Loucy (cell line): ENCODE data around the gene SSBP2.

Source experiments
- H2AFZ ChIP-seq: fragments of 200-600 bp; sonication (generic); 2 replicates; pipeline ENCODE4 v1.6.0; 2016; ENCODE audit warnings: antibody characterized with exemption, mild to moderate bottlenecking, low read length, moderate library complexity
- H3F3A ChIP-seq: fragments of 200-600 bp; 2 replicates; pipeline ENCODE4 v1.6.0; 2016; ENCODE audit warnings: antibody characterized with exemption, low read depth, mild to moderate bottlenecking
- H3K27me3 ChIP-seq: fragments of 200-600 bp; sonication (generic); 2 replicates; pipeline ENCODE4 v1.6.1; 2014; ENCODE audit warnings: low read length, mild to moderate bottlenecking; ENCODE audit not compliant: insufficient read depth, poor library complexity, severe bottlenecking
- H3K36me3 ChIP-seq: fragments of 200-600 bp; sonication (generic); 2 replicates; pipeline ENCODE4 v1.6.1; 2016; ENCODE audit warnings: low read length; ENCODE audit not compliant: insufficient read depth
- H3K4me1 ChIP-seq: fragments of 200-600 bp; sonication (generic); 2 replicates; pipeline ENCODE4 v1.5.1; 2014; ENCODE audit warnings: low read length, mild to moderate bottlenecking; ENCODE audit not compliant: insufficient read depth, poor library complexity, severe bottlenecking
- H3K4me2 ChIP-seq: fragments of 200-600 bp; sonication (generic); 2 replicates; pipeline ENCODE4 v1.6.0; 2014; ENCODE audit warnings: antibody characterized with exemption, low read length, low read depth, mild to moderate bottlenecking; ENCODE audit not compliant: poor library complexity, severe bottlenecking
- H3K4me3 ChIP-seq: fragments of 200-600 bp; sonication (generic); 2 replicates; pipeline ENCODE4 v1.5.1; 2014; ENCODE audit warnings: low read length, mild to moderate bottlenecking, mixed read lengths; ENCODE audit not compliant: poor library complexity, severe bottlenecking
- H3K79me2 ChIP-seq: fragments of 200-600 bp; sonication (generic); 2 replicates; pipeline ENCODE4 v1.6.1; 2014; ENCODE audit warnings: low read length; ENCODE audit not compliant: insufficient read depth
- H3K9ac ChIP-seq: fragments of 200-600 bp; sonication (generic); 2 replicates; pipeline ENCODE4 v1.6.0; 2014; ENCODE audit warnings: mild to moderate bottlenecking, low read depth, low read length, moderate library complexity; ENCODE audit not compliant: poor library complexity, severe bottlenecking
- H3K9me2 ChIP-seq: fragments of 200-600 bp; sonication (generic); replicated peaks from 2 replicates; pipeline ENCODE4 v1.6.1; 2016; ENCODE audit warnings: low read depth, low read length, mixed read lengths
- H3K9me3 ChIP-seq: fragments of 200-600 bp; sonication (generic); 2 replicates; pipeline ENCODE4 v1.6.1; 2014; ENCODE audit warnings: mild to moderate bottlenecking, antibody characterized with exemption, low read length, low read depth; ENCODE audit not compliant: insufficient read depth
- H4K20me1 ChIP-seq: fragments of 200-600 bp; sonication (generic); 2 replicates; pipeline ENCODE4 v1.6.0; 2014; ENCODE audit warnings: antibody characterized with exemption, low read length, mild to moderate bottlenecking; ENCODE audit not compliant: insufficient read depth, poor library complexity, severe bottlenecking
- CTCF ChIP-seq: fragments of 200-600 bp; sonication (generic); conservative IDR thresholded peaks from 2 replicates; pipeline ENCODE4 v1.5.1; 2014; ENCODE audit warnings: mild to moderate bottlenecking, antibody characterized with exemption, low read length
- EZH2phosphoT487 ChIP-seq: fragments of 200-600 bp; IDR thresholded peaks from 2 replicates; pipeline ENCODE4 v1.6.1; 2018; ENCODE audit warnings: antibody characterized with exemption, mild to moderate bottlenecking, moderate library complexity, borderline replicate concordance

The SSBP2 gene

GRCh38 chr5:81631621-81632020, 119.3 kb downstream of the SSBP2 start:
- Histone ChIP-seq H2AFZ (no peak overlapping the region), H3K9me3 (no peaks in the 10 kb centered on the region), H3K4me1 (peaks cover 76% of the 10 kb centered on the region), H3K4me3 (peak overlapping the region; percentile 47), H3K36me3 (peaks cover 31% of the 10 kb centered on the region), H3F3A (peaks cover 17% of the 10 kb centered on the region), H3K79me2 (peaks cover 69% of the 10 kb centered on the region), H3K4me2 (peak overlapping the region; percentile 75), H3K9ac (peak overlapping the region; percentile 84), H3K27me3 (no peaks in the 10 kb centered on the region), H4K20me1 (no peaks in the 10 kb centered on the region), H3K9me2 (no peaks in the 10 kb centered on the region)
- TF ChIP-seq EZH2phosphoT487: no peak
- no peak for TF ChIP-seq CTCF

GRCh38 chr5:81631124-81631523, 119.8 kb downstream of the SSBP2 start:
- TF ChIP-seq EZH2phosphoT487: no peak
- no peak for TF ChIP-seq CTCF
- H3K4me3 ChIP-seq: peak overlapping the region; percentile 47
- no peaks in the 10 kb centered on the region for H4K20me1 ChIP-seq
- peaks cover 69% of the 10 kb centered on the region for H3K79me2 ChIP-seq
- peaks cover 78% of the 10 kb centered on the region for H3K4me1 ChIP-seq
- H3K4me2 ChIP-seq: peak overlapping the region; percentile 75
- H3F3A ChIP-seq: peaks cover 17% of the 10 kb centered on the region
- H3K9me2 ChIP-seq: no peaks in the 10 kb centered on the region
- no peaks in the 10 kb centered on the region for H3K27me3 ChIP-seq
- no peak overlapping the region for H2AFZ ChIP-seq
- peaks cover 29% of the 10 kb centered on the region for H3K36me3 ChIP-seq
- peak overlapping the region; percentile 84 for H3K9ac ChIP-seq
- no peaks in the 10 kb centered on the region for H3K9me3 ChIP-seq

- Histone ChIP-seq H3K27me3 (no peaks in the 10 kb centered on the region), H4K20me1 (no peaks in the 10 kb centered on the region), H3K36me3 (peaks cover 24% of the 10 kb centered on the region), H3K9me3 (no peaks in the 10 kb centered on the region), H3K4me2 (peak overlapping the region; percentile 75), H3K79me2 (peaks cover 68% of the 10 kb centered on the region), H3K9me2 (no peaks in the 10 kb centered on the region), H3F3A (peaks cover 17% of the 10 kb centered on the region), H2AFZ (no peak overlapping the region), H3K4me1 (peaks cover 78% of the 10 kb centered on the region), H3K4me3 (peak overlapping the region; percentile 47), H3K9ac (peak overlapping the region; percentile 84)
- TF ChIP-seq CTCF (no peak), EZH2phosphoT487 (no peak)
These were observed 120.2 kb downstream of the SSBP2 start for GRCh38 chr5:81630684-81631083.
